ENCODE results near the gene RGS3.

RGS3 gene

DNA sequence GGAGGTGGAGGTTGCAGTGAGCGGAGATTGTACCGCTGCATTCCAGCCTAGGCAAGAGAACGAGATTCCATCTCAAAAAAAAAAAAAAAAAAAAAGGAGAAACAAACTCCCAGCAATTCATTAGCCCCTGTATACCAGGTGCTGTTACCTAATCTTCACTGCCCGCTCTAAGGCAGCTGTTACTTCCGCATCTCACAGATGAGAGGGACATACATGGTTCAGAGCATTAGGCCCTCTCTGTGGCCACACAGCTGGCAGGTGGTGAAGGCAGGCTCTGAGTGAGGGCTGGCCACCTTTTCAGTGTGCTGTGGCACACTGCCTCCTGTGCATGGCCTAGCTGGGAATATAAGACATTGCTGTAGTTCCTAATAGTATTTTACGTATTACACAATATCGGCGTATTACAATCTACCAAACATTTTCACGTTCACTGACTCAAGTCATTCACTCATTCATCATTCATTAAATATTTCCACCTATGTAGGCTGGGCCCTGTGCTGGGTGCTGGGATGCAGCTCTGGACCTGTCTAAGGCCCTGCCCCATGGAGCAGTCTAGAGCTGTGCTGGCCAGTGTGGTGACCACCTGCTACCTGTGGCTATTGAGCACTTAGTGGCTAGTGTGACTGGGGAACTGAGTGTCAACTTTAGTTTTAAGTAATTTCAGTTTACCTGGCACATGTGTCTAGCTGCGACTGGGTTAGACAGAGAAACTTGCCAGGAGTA, 35.8 kb downstream of the RGS3 start:
- TF ChIP-seq, protein P1, sequence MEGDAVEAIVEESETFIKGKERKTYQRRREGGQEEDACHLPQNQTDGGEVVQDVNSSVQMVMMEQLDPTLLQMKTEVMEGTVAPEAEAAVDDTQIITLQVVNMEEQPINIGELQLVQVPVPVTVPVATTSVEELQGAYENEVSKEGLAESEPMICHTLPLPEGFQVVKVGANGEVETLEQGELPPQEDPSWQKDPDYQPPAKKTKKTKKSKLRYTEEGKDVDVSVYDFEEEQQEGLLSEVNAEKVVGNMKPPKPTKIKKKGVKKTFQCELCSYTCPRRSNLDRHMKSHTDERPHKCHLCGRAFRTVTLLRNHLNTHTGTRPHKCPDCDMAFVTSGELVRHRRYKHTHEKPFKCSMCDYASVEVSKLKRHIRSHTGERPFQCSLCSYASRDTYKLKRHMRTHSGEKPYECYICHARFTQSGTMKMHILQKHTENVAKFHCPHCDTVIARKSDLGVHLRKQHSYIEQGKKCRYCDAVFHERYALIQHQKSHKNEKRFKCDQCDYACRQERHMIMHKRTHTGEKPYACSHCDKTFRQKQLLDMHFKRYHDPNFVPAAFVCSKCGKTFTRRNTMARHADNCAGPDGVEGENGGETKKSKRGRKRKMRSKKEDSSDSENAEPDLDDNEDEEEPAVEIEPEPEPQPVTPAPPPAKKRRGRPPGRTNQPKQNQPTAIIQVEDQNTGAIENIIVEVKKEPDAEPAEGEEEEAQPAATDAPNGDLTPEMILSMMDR (IDR thresholded peaks at IDR 0.05; ENCODE audit: low read depth, low read length) = no peak
- no peak for DNase-seq (ENCODE audit: extremely low read depth, low read depth)

DNA sequence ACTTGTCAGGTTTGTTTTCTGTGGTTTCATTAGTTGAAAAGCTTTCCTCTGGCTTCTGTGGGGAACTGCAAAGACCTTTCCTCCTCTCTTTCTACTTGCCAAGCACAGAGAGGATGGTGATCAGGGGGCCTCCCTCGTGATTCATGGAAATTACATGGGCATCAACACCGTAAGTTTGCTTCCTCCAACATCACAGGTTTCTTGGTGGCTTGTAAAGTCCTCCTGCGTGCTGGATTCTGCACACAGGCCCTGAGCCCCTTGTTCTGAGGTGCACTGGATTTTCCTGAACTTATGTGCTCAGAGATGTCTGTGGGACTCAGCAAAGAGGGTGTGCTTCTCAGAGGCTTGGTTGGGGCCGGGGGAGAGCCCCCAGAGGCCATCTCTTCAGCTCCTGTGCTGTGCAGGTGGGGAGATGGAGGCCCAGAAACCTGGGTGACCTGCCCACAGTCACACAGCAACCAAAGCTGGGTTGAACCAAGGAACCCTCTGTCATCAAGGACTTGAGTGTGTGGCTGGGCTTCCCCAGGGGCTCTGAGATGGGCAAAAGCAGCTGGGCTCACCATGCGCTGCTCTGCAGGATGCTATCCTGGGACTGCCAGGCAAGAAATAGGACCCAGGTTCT, 36.5 kb downstream of the RGS3 start:
- TF ChIP-seq, protein P1 (IDR thresholded peaks at IDR 0.05; ENCODE audit: low read depth, low read length) = no peak
- DNase-seq (ENCODE audit: extremely low read depth, low read depth) = no peak

DNA sequence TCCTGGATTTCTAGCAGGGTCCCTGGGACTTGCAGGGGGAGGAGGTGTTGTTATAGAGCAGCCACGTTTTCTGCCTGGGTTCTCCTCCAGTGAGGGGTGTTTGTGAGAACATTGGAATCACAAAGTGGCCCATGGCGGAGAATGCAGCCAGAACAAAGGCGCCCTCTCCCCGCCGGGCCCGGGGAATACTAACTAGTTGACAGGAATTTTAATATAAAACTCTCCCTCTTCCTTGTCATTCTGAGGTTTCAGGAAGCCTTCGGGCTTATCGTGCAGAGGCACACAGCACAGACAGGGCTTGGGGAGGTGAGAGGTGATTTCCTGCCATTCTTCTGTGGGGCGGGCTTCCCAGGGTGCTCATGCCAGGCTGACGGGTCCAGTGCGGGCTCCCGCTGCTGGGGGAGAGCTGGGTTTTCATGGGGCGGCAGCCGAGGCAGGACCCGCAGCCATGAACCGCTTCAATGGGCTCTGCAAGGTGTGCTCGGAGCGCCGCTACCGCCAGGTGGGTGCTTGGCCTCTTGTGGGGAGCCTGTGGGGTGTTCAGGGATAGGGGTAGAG, 37.7 kb downstream of the RGS3 start:
- TF ChIP-seq, protein P1 (IDR thresholded peaks at IDR 0.05; ENCODE audit: low read depth, low read length) = no peak
- DNase-seq (ENCODE audit: extremely low read depth, low read depth) = no peak

DNA sequence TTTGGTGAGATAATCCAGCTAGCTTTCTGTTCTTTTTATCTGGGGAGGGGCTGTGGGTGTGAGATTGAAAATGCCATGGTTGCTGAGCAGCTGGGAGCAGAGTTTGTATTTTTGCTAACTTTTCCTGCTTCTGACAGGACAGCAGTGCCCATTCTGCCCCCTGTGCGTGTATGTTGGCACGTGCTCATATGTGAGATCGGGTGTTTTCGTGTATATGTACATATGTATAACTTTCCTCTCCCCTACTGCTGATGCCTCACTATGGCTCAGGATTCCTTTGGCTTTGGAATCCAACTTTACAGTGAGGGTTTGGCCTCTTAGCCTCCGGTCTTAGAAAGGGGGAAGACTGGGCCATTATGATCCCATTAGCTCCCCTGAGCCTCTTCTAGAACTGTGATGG, 38.3 kb downstream of the RGS3 start:
- TF ChIP-seq, protein P1 (IDR thresholded peaks at IDR 0.05; ENCODE audit: low read depth, low read length) = no peak
- no peak for DNase-seq (ENCODE audit: extremely low read depth, low read depth)

DNA sequence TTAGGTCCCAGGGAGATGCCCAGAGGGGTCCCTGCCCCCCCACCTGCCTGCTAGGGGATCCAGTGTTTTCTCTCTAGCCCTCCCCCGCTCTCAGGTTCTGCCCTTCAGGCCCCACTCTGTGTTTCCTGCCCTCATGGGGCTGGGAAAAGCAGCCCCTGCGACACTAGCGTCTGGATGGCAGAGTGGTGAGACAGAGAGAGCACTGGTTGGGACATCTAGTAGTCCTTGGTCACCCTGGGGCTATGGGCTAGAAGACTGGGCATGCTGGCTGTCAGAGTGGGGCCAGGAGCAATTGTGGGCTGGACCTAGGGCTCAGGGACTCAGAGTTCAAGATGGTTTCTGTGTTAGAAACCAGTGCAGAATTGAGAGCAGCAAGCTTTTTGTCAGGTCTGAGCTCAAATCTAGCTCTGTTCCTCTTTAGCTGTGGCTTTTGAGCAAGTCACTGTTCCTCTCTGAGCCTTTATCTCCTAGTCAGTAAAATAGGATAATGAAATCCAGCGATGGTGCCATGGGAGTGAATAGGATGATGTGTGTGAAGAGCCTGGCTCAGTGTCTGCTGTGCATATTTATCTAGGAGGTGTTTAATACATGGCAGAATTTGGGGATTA, 39.0 kb downstream of the RGS3 start:
- TF ChIP-seq, protein P1 (IDR thresholded peaks at IDR 0.05; ENCODE audit: low read depth, low read length) = no peak
- no peak for DNase-seq (ENCODE audit: extremely low read depth, low read depth)

DNA sequence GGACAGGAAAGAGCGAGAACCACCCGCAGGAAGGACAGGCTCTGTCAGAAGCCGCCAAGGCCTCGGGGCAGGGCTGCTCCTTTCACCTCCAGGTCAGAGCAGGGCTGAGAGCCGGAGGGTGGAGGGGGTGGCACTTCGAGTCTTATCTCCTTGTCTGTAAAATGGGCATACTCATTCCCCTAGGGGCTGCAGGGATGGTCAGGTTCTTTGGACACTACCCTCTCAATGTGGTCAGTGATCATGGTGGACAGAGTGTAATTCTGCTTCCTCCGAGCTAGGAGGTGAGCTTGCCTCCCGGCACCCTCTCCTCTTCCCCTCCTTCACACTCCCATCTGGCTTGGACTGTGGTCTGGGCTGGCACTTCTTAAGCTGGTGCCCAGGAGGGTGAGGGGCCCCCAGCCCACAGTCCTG, 39.6 kb downstream of the RGS3 start:
- TF ChIP-seq, protein P1 (IDR thresholded peaks at IDR 0.05; ENCODE audit: low read depth, low read length) = no peak
- DNase-seq (ENCODE audit: extremely low read depth, low read depth) = no peak
